Hepatocyte (in vitro differentiated cells): ENCODE data around the gene MCM6.

ENCODE experiments used
- EZH2 ChIP-seq: fragments of 200-600 bp; sonication (generic); IDR thresholded peaks from 2 replicates; pipeline ENCODE4 v1.6.1; 2016; ENCODE audit warnings: antibody characterized with exemption, mild to moderate bottlenecking, borderline replicate concordance
- EZH2phosphoT487 ChIP-seq: fragments of 200-600 bp; sonication (generic); IDR thresholded peaks from one replicate; pipeline ENCODE4 v1.6.1; 2018; ENCODE audit warnings: antibody characterized with exemption, mild to moderate bottlenecking, low read depth, moderate library complexity; ENCODE audit not compliant: unreplicated experiment, severe bottlenecking
- TF ChIP-seq, protein P1 (sequence below): fragments of 200-600 bp; sonication (generic); IDR thresholded peaks from 2 replicates; pipeline ENCODE4 v1.5.1; 2016; ENCODE audit warnings: antibody characterized with exemption, mild to moderate bottlenecking; ENCODE audit not compliant: poor library complexity

- TF ChIP-seq, protein P1, sequence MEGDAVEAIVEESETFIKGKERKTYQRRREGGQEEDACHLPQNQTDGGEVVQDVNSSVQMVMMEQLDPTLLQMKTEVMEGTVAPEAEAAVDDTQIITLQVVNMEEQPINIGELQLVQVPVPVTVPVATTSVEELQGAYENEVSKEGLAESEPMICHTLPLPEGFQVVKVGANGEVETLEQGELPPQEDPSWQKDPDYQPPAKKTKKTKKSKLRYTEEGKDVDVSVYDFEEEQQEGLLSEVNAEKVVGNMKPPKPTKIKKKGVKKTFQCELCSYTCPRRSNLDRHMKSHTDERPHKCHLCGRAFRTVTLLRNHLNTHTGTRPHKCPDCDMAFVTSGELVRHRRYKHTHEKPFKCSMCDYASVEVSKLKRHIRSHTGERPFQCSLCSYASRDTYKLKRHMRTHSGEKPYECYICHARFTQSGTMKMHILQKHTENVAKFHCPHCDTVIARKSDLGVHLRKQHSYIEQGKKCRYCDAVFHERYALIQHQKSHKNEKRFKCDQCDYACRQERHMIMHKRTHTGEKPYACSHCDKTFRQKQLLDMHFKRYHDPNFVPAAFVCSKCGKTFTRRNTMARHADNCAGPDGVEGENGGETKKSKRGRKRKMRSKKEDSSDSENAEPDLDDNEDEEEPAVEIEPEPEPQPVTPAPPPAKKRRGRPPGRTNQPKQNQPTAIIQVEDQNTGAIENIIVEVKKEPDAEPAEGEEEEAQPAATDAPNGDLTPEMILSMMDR: no peak
- TF ChIP-seq EZH2 (no peak), EZH2phosphoT487 (no peak)
These were observed 35.6 kb downstream of the MCM6 start for GRCh38 chr2:135840601-135841000.
